GM18909 (cell line): ENCODE results near the gene PPP1R26.
"Not testable (repeated sequence)": the region's sequence is repeated elsewhere in the genome, so short reads cannot be mapped to it uniquely, and the experiment has no call there.

Experiments used
- ATAC-seq: cut with Tn5 transposase; IDR thresholded peaks from one replicate; pipeline ENCODE4 v1.9.1; 2021; ENCODE audit warnings: mild to moderate bottlenecking; ENCODE audit not compliant: unreplicated experiment, poor library complexity

PPP1R26 gene

DNA sequence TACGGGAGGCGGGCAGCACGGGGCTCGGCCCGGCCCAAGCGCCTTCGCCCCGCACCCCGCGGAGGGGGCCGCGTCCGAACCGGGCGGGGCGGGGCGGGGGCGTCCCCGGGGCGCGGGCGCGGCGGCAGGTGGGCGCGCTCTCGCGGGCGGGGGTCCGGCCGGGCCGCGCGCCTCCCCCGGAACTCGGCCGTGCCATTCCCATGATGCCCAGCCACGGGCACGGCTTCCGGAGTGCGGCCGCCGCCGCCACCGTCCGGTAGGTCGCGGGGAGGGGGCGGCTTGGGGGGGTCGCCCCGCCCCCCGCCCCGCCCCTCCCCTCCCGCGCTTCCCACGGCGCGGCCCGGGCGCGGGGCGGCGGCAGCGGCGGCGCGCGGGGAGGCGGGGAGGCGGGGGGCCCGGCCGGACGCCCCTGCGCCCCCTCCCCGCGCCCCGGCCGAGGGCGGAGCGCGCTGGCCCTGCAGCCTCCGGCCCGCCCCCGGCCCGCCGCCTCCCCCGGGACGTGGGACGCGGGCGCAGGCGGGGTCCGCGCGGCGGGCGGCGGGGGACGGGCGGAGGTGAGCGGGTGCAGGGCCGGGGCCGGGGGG is at the start of gene PPP1R26:
TSS of gene PPP1R26 (plus strand) at position 314 of the 584 bp plus-strand sequence. CDS start 4,729 bp downstream, outside the sequence.
- no peak for ATAC-seq

DNA sequence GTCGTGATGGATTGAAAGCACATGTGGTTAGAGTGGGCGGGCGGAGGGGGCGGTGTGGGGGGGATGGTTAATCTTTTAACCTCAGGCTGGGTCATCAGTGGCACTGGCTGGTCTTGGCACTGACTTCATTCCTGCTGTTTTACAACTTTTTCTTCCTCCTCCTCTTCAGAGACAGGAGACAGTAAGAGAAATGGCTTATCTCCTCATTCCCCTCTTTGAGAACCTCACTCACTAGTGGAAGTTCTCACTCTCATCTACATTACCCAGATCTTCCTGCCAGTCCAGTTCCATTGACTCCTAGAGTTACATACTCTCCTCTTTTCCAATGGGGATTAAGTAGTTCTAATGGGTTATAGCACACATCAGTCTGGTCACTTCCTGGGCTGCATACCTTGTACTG is 42.3 kb upstream of the PPP1R26 start:
- ATAC-seq, result no peak

- not testable (repeated sequence) for ATAC-seq
These were observed 41.9 kb upstream of the PPP1R26 start for GRCh38 chr9:135437696-135438095.

- not testable (repeated sequence) for ATAC-seq
These were observed 40.9 kb upstream of the PPP1R26 start for GRCh38 chr9:135438581-135439232.

- ATAC-seq, result not testable (repeated sequence)
These were observed 40.1 kb upstream of the PPP1R26 start for GRCh38 chr9:135439514-135439913.

DNA sequence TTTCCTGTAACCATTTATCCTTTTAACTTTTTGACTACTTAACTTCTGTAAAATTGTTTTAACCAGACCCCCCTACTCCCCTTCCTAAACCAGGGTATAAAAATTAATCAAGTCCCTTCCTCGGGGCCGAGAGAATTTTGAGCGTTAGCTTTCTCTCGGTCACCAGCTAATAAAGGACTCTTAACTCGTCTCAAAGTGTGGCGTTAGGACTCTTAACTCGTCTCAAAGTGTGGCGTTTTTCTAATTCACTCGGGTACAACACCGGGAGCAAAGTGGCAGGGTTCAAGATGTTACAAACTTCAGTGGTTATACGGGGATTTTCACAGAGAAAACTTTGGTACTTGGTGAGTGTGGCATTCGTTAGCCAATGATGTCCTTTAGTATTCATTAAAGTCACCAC is 39.7 kb upstream of the PPP1R26 start:
- ATAC-seq, result no peak

GRCh38 chr9:135440620-135441019 is 39.0 kb upstream of the PPP1R26 start:
- no peak for ATAC-seq

- not testable (repeated sequence) for ATAC-seq
These were observed 38.2 kb upstream of the PPP1R26 start for GRCh38 chr9:135441105-135442071.

DNA sequence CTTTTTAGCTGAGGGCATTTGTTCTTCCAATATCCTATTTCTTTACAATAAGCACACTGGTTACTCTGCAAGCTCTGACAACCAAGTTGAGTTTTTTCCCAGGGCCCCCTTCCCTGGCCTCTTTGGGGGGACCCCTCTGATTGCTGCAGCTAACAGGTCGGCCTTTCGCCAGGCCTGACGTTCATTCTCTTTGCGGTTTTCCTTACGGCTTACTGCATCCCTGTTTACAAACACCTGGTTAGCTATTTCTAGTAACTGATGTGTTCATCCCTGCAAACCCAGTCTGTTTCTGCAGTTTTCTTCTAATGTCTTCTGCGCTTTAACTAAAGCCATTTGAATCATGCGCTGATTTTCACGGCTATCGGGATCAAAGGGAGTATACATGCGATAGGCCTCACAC is 37.5 kb upstream of the PPP1R26 start:
- ATAC-seq, result no peak

GRCh38 chr9:135443797-135444425 is 35.7 kb upstream of the PPP1R26 start:
- no peak for ATAC-seq

DNA sequence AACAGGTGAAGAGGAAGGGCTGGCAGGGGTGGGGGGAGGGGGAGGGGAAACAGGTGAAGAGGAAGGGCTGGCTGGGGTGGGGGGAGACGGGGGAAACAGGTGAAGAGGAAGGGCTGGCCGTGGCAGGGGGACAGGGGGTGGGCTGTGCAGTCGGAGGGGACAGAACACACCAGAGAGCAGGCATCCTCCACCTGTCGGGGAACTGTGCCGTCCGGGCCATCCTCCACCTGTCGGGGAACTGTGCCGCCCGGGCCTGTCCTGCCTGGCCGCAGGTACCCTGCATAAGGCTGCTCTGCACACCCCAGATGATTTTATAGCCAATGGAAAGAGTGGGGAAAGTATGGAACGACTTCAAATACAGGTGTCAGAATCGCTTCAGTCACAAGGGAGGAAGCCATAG is 32.5 kb upstream of the PPP1R26 start:
- no peak for ATAC-seq

DNA sequence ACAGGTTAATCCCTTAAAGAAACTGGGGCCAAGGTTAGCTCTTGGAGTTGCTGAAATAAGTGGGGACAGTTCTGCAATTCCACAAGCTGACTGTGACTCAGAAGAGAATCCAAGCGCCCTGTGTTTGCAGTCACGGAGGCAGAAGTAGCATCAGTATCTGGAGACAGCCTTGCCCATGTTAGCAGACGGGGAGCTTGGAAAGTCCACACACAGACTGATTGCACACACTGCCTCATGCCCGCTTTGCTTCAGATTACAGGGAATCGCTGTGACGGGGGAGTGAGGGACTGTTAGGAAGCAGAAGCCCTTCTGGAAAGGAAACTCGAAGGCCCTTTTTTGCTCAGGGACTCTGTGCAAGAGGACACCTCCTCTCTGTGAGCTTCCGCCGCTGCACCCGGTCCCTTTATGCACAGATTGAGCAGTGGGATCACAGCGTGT is 30.9 kb upstream of the PPP1R26 start:
- ATAC-seq, result no peak

- not testable (repeated sequence) for ATAC-seq
These were observed 30.1 kb upstream of the PPP1R26 start for GRCh38 chr9:135449532-135449931.

DNA sequence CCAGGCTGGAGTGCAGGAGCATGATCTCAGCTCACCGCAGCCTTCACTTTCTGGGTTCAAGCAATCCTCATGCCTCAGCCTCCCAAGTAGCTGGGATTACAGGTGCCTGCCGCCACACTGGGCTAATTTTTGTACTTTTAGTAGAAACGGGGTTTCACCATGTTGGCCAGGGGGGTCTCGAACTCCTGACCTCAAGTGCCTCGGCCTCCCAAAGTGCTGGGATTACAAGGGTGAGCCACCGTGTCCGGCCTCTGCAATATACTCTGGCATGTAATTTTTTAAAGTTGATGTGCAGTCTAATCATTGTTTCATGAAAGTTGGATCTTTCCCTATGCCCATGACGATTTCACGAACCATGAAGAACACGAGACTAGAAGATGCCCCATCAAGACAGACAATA is 28.6 kb upstream of the PPP1R26 start:
- no peak for ATAC-seq

- ATAC-seq, result not testable (repeated sequence)
These were observed 27.7 kb upstream of the PPP1R26 start for GRCh38 chr9:135451909-135452308.

DNA sequence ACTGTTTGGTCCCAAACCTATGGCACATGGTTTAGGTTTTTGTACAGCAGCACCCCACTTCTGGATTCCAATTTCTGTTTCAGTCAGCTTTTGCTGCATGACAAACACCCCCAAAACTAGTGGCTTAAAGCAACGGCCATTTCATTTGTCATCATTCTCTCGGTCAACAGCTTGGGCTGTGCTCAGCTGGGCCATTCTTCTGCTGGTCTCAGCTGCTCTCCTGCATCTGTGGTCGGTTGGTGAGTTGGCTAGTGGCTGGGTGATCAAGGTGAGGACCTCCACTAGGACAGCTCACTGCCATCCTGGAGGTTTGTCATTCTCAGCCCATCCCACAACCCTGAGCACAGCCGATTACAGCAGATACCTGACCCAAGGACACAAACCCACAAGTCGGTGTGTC is 24.8 kb upstream of the PPP1R26 start:
- ATAC-seq, result no peak

- no peak for ATAC-seq
These were observed 24.1 kb upstream of the PPP1R26 start for GRCh38 chr9:135455401-135456030.

GRCh38 chr9:135456436-135457104 is 23.0 kb upstream of the PPP1R26 start:
- ATAC-seq, result no peak

- not testable (repeated sequence) for ATAC-seq
These were observed 21.1 kb upstream of the PPP1R26 start for GRCh38 chr9:135458478-135458877.
